ENCODE measurements around the gene THAP11. TPM values are rescaled to one million over a fixed set of nuclear protein-coding genes. Genes with fewer than 3 reads are reported as not detected.

Gene THAP11
- total and polyA plus RNA-seq, 2 of the 13 experiments (the other 11 are each of a cell fraction or from before 2014, with no cell fraction given), result 44.2 to 53.4 TPM

GRCh38 chr16:67873435-67874370, 31.6 kb downstream of the THAP11 start:
- DNase-seq (ENCODE audit: low spot score) (no peak), FAIRE-seq (peak; percentile 73), ATAC-seq (peak; percentile 49)
- Histone ChIP-seq H3K9me3 (ENCODE audit: low read length) (no peaks in the 10 kb centered on the region), H2AFZ (ENCODE audit: low read length) (no peak overlapping the region), H3K4me1 (ENCODE audit: insufficient read depth, low read length) (peaks cover 30% of the 10 kb centered on the region), H3K36me3 (replicated peaks in 1 of 2; ENCODE audit: control insufficient read depth in 1 of 2, insufficient read depth in 2 of 2, low read length in 2 of 2) (peaks cover 39 to 62% of the 10 kb centered on the region in 2 experiments), H3K79me2 (ENCODE audit: insufficient read depth, low read length) (peaks cover 31% of the 10 kb centered on the region), H3K27ac (ENCODE audit: extremely low read length, insufficient read depth, low read length) (peak overlapping the region; percentile 66), H3K4me3 (replicated peaks in 1 of 3; ENCODE audit: insufficient read depth in 1 of 3, low read depth in 2 of 3, low read length in 3 of 3) (peak overlapping the region; percentile 85 to 98 (median 87)), H3K27me3 (ENCODE audit: control insufficient read depth in 1 of 2, insufficient read depth in 2 of 2, low read length in 2 of 2) (no peaks in the 10 kb centered on the region; a peak in 1 of 5 replicates), H3K4me2 (ENCODE audit: low read depth, low read length) (peak overlapping the region; percentile 91), H3K9ac (ENCODE audit: insufficient read depth, low read depth, low read length) (peak overlapping the region; percentile 85), H4K20me1 (ENCODE audit: insufficient read depth, low read length) (peaks cover 15% of the 10 kb centered on the region)
- intact Hi-C loops (cut with micrococcal nuclease; ENCODE audit: unreplicated experiment) (loop anchor here (1.0 to 5.0 kb wide), 2 partner anchors 21 to 1336 kb away; no protein-coding TSS in a partner anchor), in situ Hi-C loops (cut with HindIII; ENCODE audit: extremely low pct_ligation_motif_present, low pct_unique_long_range_greater_than_20kb) (no loop called here)
- WGBS (ENCODE audit: low lambda C conversion rate), result 8% methylated on average over 18 of the region's 23 CpGs
- POLR2A ChIA-PET, result interaction anchor here (0.6 to 1.3 kb wide), 9 partner anchors 10 to 67 kb away, joined by 3 to 6 read pairs (median 3); partner anchors contain the start of gene TSNAXIP1
- CTCF ChIA-PET (ENCODE audit: low intra/inter-chr PET ratio, low total read pairs), result interaction anchor here (2.9 kb wide), 1 partner anchor 57 kb away, joined by 18 read pairs; no protein-coding TSS in a partner anchor
- TSS peak; percentile 50 for BruUV-seq (replicated peaks)
- TF ChIP-seq ZSCAN22 (CRISPR knock-in tag; IDR thresholded peaks at IDR 0.05) (peak; percentile 80), ZNF414 (CRISPR knock-in tag; IDR thresholded peaks at IDR 0.05) (0 out of 2 replicates have a peak, but pooled peaks have one; percentile 62), ZNF333 (CRISPR knock-in tag; IDR thresholded peaks at IDR 0.05; ENCODE audit: borderline replicate concordance) (no peak), ZNF564 (CRISPR knock-in tag; IDR thresholded peaks at IDR 0.05) (no peak), HMG20B (CRISPR knock-in tag; conservative IDR thresholded peaks at IDR 0.05) (0 out of 2 replicates have a peak, but pooled peaks have one; percentile 18), ZFP36L1 (CRISPR knock-in tag; IDR thresholded peaks at IDR 0.05) (no peak), SNAI1 (CRISPR knock-in tag; IDR thresholded peaks at IDR 0.05; ENCODE audit: borderline replicate concordance) (0 out of 2 replicates have a peak, but pooled peaks have one; percentile 59), HMGXB4 (CRISPR knock-in tag; IDR thresholded peaks at IDR 0.05; ENCODE audit: borderline replicate concordance in 1 of 2, low read depth in 1 of 2) (peak in 1 of 2 experiments; percentile 2; a peak in 1 of 4 replicates), NCOA5 (CRISPR knock-in tag; IDR thresholded peaks at IDR 0.05) (0 out of 2 replicates have a peak, but pooled peaks have one; percentile 40), DNMT1 (CRISPR knock-in tag; IDR thresholded peaks at IDR 0.05) (peak; percentile 7; the same call in 1 of the 2 replicates), ZNF605 (CRISPR knock-in tag; IDR thresholded peaks at IDR 0.05) (no peak), ATF7 (IDR thresholded peaks at IDR 0.05) (no peak), ATF7 (CRISPR knock-in tag; IDR thresholded peaks at IDR 0.05) (no peak), MLX (CRISPR knock-in tag; IDR thresholded peaks at IDR 0.05) (no peak), ZNF224 (CRISPR knock-in tag; IDR thresholded peaks at IDR 0.05) (0 out of 2 replicates have a peak, but pooled peaks have one; percentile 17), TARDBP (CRISPR knock-in tag; IDR thresholded peaks at IDR 0.05) (no peak), SP4 (CRISPR knock-in tag; IDR thresholded peaks at IDR 0.05) (no peak), TBL1XR1 (IDR thresholded peaks at IDR 0.05; ENCODE audit: borderline replicate concordance, low read length, partially characterized antibody) (no peak)
- TF ChIP-seq, protein P1, sequence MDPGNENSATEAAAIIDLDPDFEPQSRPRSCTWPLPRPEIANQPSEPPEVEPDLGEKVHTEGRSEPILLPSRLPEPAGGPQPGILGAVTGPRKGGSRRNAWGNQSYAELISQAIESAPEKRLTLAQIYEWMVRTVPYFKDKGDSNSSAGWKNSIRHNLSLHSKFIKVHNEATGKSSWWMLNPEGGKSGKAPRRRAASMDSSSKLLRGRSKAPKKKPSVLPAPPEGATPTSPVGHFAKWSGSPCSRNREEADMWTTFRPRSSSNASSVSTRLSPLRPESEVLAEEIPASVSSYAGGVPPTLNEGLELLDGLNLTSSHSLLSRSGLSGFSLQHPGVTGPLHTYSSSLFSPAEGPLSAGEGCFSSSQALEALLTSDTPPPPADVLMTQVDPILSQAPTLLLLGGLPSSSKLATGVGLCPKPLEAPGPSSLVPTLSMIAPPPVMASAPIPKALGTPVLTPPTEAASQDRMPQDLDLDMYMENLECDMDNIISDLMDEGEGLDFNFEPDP (CRISPR knock-in tag; conservative IDR thresholded peaks at IDR 0.05), result 0 out of 2 replicates have a peak, but pooled peaks have one; percentile 80

All from HepG2 (cell line).